Measurements from ENCODE around the gene OR8B12. TPM values are rescaled to one million over a fixed set of nuclear protein-coding genes. Genes with fewer than 3 reads are reported as not detected.

The OR8B12 gene
- polyA plus RNA-seq, 1 donor from 2014 or later: not detected

- Histone ChIP-seq H3K27me3 (ENCODE audit: insufficient read depth, low read depth, low read length) (no peaks in the 10 kb centered on the region), H4K20me1 (ENCODE audit: insufficient read depth) (no peaks in the 10 kb centered on the region), H3K79me2 (replicated peaks; ENCODE audit: insufficient read depth, low read length) (no peaks in the 10 kb centered on the region), H3K4me2 (ENCODE audit: low read length) (no peak overlapping the region), H3F3A (ENCODE audit: insufficient read depth, low read length, poor library complexity, severe bottlenecking) (no peaks in the 10 kb centered on the region), H3K9me2 (ENCODE audit: insufficient read depth, low read length) (no peaks in the 10 kb centered on the region), H3K27ac (ENCODE audit: low read length) (no peak overlapping the region), H3K9ac (ENCODE audit: low read length) (no peak overlapping the region), H2AFZ (ENCODE audit: low read depth, low read length) (no peak overlapping the region), H3K4me3 (ENCODE audit: low read length) (no peak overlapping the region), H3K9me3 (ENCODE audit: low read length) (no peaks in the 10 kb centered on the region), H3K36me3 (ENCODE audit: insufficient read depth, low read length) (no peaks in the 10 kb centered on the region)
- TF ChIP-seq RAD21 (conservative IDR thresholded peaks at IDR 0.05) (no peak), CTCF (IDR thresholded peaks at IDR 0.05; ENCODE audit: poor library complexity, severe bottlenecking) (no peak), SMC3 (conservative IDR thresholded peaks at IDR 0.05; ENCODE audit: poor library complexity) (no peak), EZH2 (IDR thresholded peaks at IDR 0.05; ENCODE audit: borderline replicate concordance, insufficient read depth, low read length, poor library complexity, severe bottlenecking) (no peak), POLR2AphosphoS5 (IDR thresholded peaks at IDR 0.05) (no peak), MXI1 (conservative IDR thresholded peaks at IDR 0.05; ENCODE audit: poor library complexity, severe bottlenecking) (no peak), TAF1 (IDR thresholded peaks at IDR 0.05; ENCODE audit: low read depth) (no peak), EP300 (conservative IDR thresholded peaks at IDR 0.05; ENCODE audit: poor library complexity, severe bottlenecking) (no peak)
- TF ChIP-seq, protein P1, sequence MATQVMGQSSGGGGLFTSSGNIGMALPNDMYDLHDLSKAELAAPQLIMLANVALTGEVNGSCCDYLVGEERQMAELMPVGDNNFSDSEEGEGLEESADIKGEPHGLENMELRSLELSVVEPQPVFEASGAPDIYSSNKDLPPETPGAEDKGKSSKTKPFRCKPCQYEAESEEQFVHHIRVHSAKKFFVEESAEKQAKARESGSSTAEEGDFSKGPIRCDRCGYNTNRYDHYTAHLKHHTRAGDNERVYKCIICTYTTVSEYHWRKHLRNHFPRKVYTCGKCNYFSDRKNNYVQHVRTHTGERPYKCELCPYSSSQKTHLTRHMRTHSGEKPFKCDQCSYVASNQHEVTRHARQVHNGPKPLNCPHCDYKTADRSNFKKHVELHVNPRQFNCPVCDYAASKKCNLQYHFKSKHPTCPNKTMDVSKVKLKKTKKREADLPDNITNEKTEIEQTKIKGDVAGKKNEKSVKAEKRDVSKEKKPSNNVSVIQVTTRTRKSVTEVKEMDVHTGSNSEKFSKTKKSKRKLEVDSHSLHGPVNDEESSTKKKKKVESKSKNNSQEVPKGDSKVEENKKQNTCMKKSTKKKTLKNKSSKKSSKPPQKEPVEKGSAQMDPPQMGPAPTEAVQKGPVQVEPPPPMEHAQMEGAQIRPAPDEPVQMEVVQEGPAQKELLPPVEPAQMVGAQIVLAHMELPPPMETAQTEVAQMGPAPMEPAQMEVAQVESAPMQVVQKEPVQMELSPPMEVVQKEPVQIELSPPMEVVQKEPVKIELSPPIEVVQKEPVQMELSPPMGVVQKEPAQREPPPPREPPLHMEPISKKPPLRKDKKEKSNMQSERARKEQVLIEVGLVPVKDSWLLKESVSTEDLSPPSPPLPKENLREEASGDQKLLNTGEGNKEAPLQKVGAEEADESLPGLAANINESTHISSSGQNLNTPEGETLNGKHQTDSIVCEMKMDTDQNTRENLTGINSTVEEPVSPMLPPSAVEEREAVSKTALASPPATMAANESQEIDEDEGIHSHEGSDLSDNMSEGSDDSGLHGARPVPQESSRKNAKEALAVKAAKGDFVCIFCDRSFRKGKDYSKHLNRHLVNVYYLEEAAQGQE (IDR thresholded peaks at IDR 0.05; ENCODE audit: borderline replicate concordance): no peak
Measured at GRCh38 chr11:124578761-124579160, 35.3 kb upstream of the OR8B12 start.

DNA sequence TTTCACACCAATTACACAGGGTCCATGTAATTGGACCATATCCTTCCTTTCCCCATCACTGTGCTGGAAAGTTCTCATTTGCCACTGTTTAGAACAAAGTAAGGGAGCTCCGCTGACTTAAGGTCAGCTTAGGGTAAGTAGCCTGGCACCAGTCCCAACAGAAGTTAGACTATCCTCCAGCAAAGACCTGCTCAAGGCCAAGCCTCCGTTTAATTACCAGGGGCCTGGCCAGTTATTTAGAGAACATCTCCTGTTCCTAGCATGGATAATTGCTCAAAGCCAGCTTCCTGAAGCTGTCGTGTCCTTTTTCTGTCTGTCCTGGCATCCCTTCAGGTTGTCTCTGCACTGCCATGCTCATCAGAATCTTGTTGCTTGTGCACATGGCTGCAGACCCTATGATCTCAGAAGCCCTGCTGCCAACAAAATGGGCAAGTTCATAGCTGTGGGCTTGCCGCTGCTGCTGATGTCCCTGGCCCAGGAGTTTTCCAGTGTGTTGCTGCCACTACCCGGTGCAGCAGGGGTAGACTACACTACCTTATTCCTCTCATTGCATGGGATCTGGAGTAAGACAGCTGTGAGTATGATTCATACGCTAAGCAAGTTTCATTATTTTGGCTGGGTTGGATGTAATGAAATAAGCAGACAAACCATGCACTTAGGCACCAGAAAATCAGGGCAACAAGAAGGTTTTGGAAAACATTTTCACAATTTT, 34.4 kb upstream of the OR8B12 start:
- H3K9ac ChIP-seq (ENCODE audit: low read length): no peak overlapping the region
- no peaks in the 10 kb centered on the region for H3K9me3 ChIP-seq (ENCODE audit: low read length)
- no peaks in the 10 kb centered on the region for H4K20me1 ChIP-seq (ENCODE audit: insufficient read depth)
- H2AFZ ChIP-seq (ENCODE audit: low read depth, low read length): no peak overlapping the region
- H3K36me3 ChIP-seq (ENCODE audit: insufficient read depth, low read length): no peaks in the 10 kb centered on the region
- no peak for TF ChIP-seq TAF1 (IDR thresholded peaks at IDR 0.05; ENCODE audit: low read depth)
- no peak for TF ChIP-seq EZH2 (IDR thresholded peaks at IDR 0.05; ENCODE audit: borderline replicate concordance, insufficient read depth, low read length, poor library complexity, severe bottlenecking)
- TF ChIP-seq POLR2AphosphoS5 (IDR thresholded peaks at IDR 0.05): no peak
- no peak for TF ChIP-seq MXI1 (conservative IDR thresholded peaks at IDR 0.05; ENCODE audit: poor library complexity, severe bottlenecking)
- H3F3A ChIP-seq (ENCODE audit: insufficient read depth, low read length, poor library complexity, severe bottlenecking): no peaks in the 10 kb centered on the region
- H3K79me2 ChIP-seq (replicated peaks; ENCODE audit: insufficient read depth, low read length): no peaks in the 10 kb centered on the region
- no peaks in the 10 kb centered on the region for H3K27me3 ChIP-seq (ENCODE audit: insufficient read depth, low read depth, low read length)
- H3K4me2 ChIP-seq (ENCODE audit: low read length): no peak overlapping the region
- H3K9me2 ChIP-seq (ENCODE audit: insufficient read depth, low read length): no peaks in the 10 kb centered on the region
- H3K27ac ChIP-seq (ENCODE audit: low read length): no peak overlapping the region
- no peak overlapping the region for H3K4me3 ChIP-seq (ENCODE audit: low read length)
